Activated CD8-positive, alpha-beta T cell treated with anti-CD3 and anti-CD28 coated beads for 36 hours (primary cell): ENCODE data around the gene CMIP. TPM values are rescaled to one million over a fixed set of nuclear protein-coding genes. Genes with fewer than 3 reads are reported as not detected.
A peak's percentile ranks its signal among the peaks of the same experiment; 100 is the strongest.

Source experiments
- ATAC-seq: fragments of 200-7000 bp; cut with Tn5 transposase; one replicate; pipeline ENCODE4 v1.10.0; 2021; ENCODE audit warnings: mild to moderate bottlenecking, moderate library complexity
- CTCF ChIA-PET: fragments of 350-600 bp; sonication (Branson Sonifier 250); formaldehyde crosslinking; loops from one replicate; lab custom pipeline; 2021; ENCODE audit warnings: antibody characterized with exemption; lab: Charles Lee
- POLR2A ChIA-PET: fragments of 350-600 bp; sonication (Branson Sonifier 250); formaldehyde crosslinking; loops from one replicate; lab custom pipeline; 2021; ENCODE audit warnings: antibody characterized with exemption; lab: Charles Lee
- DNase-seq: peaks from one replicate; pipeline ENCODE4 v3.0.0-alpha.2; 2020
- H3K27ac Mint-ChIP-seq: one replicate; pipeline ENCODE4 v1.8.0; 2021; ENCODE audit warnings: mild to moderate bottlenecking, mixed read lengths
- H3K27me3 Mint-ChIP-seq: one replicate; pipeline ENCODE4 v1.8.0; 2021; ENCODE audit warnings: mixed read lengths
- H3K36me3 Mint-ChIP-seq: one replicate; pipeline ENCODE4 v1.8.0; 2021; ENCODE audit warnings: low read depth, mixed read lengths
- H3K4me1 Mint-ChIP-seq: one replicate; pipeline ENCODE4 v1.8.0; 2021; ENCODE audit warnings: low read depth, mixed read lengths
- H3K4me3 Mint-ChIP-seq: one replicate; pipeline ENCODE4 v1.8.0; 2021; ENCODE audit warnings: mild to moderate bottlenecking, moderate library complexity, mixed read lengths
- H3K9me3 Mint-ChIP-seq: one replicate; pipeline ENCODE4 v1.8.0; 2021; ENCODE audit warnings: mixed read lengths
- intact Hi-C: fragments of 100-400 bp; cut with micrococcal nuclease; formaldehyde crosslinking; loops from one replicate; pipeline ENCODE4 v1.10.0; 2022
- total RNA-seq, 2 experiments: library from RNA; stranded (reverse); gene quantifications; one replicate each; pipeline ENCODE4 v1.2.3, GENCODE V29; 2021
- TF ChIP-seq, protein P1 (sequence below): fragments of 200-600 bp; IDR thresholded peaks from one replicate; pipeline ENCODE4 v1.8.0; 2022; ENCODE audit warnings: antibody characterized with exemption, mild to moderate bottlenecking

Gene CMIP
- total RNA-seq, 2 experiments from 2014 or later, result 37.6 to 38.5 TPM

DNA sequence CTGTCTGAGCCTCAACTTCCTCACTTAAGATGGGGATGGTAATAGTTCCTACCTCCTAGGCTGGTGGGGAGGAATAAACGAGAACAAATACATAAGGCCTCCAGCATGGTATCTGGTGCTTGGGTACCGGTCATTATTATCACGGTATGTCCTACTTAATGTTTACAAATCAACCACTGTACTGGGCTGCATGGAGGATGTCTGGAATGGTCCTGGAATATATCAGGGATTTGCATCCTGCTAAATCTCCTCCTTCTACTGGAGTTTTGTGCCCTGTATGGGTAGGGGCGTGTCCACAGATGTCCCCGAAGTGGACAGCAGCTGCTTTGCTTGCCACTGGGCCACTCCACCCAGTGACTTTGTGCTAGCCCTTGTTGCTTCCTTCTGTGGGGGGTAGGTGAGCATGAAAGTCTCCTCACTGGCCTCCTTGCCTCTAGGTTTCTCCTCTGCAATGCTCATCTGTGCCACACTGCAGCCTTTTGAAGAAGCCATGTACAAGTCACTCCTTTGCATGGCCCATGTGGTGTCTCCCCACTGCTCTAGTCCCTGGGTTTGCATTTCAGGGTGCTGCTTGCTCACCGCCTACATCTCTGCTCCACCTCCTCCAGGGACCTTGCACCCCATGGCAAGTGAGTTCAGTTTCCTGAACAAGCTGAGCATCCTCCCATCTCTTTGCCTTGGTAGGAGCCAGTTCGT, 2.2 kb upstream of the CMIP start:
- peaks cover 30% of the 10 kb centered on the region for H3K4me1 Mint-ChIP-seq
- ChIA-PET CTCF (interaction anchor here (1.2 to 1.9 kb wide), 2 partner anchors 12 to 181 kb away, joined by 5 read pairs; no protein-coding TSS in a partner anchor), POLR2A (interaction anchor here (1.2 to 1.6 kb wide), 2 partner anchors 9 to 10 kb away, joined by 3 to 4 read pairs; no protein-coding TSS in a partner anchor)
- H3K9me3 Mint-ChIP-seq, result no peaks in the 10 kb centered on the region
- DNase-seq, result peak; percentile 39
- ATAC-seq, result no peak
- no peak overlapping the region for H3K27ac Mint-ChIP-seq
- H3K4me3 Mint-ChIP-seq, result no peak overlapping the region
- intact Hi-C loops, result no loop called here
- H3K36me3 Mint-ChIP-seq, result peaks cover 6% of the 10 kb centered on the region
- TF ChIP-seq, protein P1, sequence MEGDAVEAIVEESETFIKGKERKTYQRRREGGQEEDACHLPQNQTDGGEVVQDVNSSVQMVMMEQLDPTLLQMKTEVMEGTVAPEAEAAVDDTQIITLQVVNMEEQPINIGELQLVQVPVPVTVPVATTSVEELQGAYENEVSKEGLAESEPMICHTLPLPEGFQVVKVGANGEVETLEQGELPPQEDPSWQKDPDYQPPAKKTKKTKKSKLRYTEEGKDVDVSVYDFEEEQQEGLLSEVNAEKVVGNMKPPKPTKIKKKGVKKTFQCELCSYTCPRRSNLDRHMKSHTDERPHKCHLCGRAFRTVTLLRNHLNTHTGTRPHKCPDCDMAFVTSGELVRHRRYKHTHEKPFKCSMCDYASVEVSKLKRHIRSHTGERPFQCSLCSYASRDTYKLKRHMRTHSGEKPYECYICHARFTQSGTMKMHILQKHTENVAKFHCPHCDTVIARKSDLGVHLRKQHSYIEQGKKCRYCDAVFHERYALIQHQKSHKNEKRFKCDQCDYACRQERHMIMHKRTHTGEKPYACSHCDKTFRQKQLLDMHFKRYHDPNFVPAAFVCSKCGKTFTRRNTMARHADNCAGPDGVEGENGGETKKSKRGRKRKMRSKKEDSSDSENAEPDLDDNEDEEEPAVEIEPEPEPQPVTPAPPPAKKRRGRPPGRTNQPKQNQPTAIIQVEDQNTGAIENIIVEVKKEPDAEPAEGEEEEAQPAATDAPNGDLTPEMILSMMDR, result no peak
- peaks cover 2% of the 10 kb centered on the region for H3K27me3 Mint-ChIP-seq

GRCh38 chr16:81442916-81443687, 1.5 kb upstream of the CMIP start:
- peak overlapping the region; percentile 84 for H3K27ac Mint-ChIP-seq
- CTCF ChIA-PET, result interaction anchor here (1.2 to 1.9 kb wide), 2 partner anchors 13 to 180 kb away, joined by 5 read pairs; no protein-coding TSS in a partner anchor
- peaks cover 6% of the 10 kb centered on the region for H3K36me3 Mint-ChIP-seq
- peaks cover 2% of the 10 kb centered on the region for H3K27me3 Mint-ChIP-seq
- intact Hi-C loops, result no loop called here
- H3K4me1 Mint-ChIP-seq, result peaks cover 33% of the 10 kb centered on the region
- ATAC-seq, result no peak
- POLR2A ChIA-PET, result interaction anchor here (1.2 kb wide), 1 partner anchor 10 kb away, joined by 3 read pairs; no protein-coding TSS in a partner anchor
- DNase-seq, result no peak
- no peaks in the 10 kb centered on the region for H3K9me3 Mint-ChIP-seq
- TF ChIP-seq, protein P1, result no peak
- peak overlapping the region; percentile 67 for H3K4me3 Mint-ChIP-seq

GRCh38 chr16:81443688-81444447, 740 bp upstream of the CMIP start:
- intact Hi-C loops, result no loop called here
- TF ChIP-seq, protein P1, result no peak
- CTCF ChIA-PET, result interaction anchor here (1.2 to 1.9 kb wide), 2 partner anchors 14 to 179 kb away, joined by 5 read pairs; no protein-coding TSS in a partner anchor
- Mint-ChIP-seq H3K9me3 (no peaks in the 10 kb centered on the region), H3K4me3 (peak overlapping the region; percentile 67), H3K4me1 (peaks cover 36% of the 10 kb centered on the region), H3K27me3 (peaks cover 2% of the 10 kb centered on the region), H3K36me3 (peaks cover 6% of the 10 kb centered on the region), H3K27ac (peak overlapping the region; percentile 84)
- no peak for ATAC-seq
- DNase-seq, result peak; percentile 20
- POLR2A ChIA-PET, result interaction anchor here (1.2 kb wide), 1 partner anchor 10 kb away, joined by 3 read pairs; no protein-coding TSS in a partner anchor

DNA sequence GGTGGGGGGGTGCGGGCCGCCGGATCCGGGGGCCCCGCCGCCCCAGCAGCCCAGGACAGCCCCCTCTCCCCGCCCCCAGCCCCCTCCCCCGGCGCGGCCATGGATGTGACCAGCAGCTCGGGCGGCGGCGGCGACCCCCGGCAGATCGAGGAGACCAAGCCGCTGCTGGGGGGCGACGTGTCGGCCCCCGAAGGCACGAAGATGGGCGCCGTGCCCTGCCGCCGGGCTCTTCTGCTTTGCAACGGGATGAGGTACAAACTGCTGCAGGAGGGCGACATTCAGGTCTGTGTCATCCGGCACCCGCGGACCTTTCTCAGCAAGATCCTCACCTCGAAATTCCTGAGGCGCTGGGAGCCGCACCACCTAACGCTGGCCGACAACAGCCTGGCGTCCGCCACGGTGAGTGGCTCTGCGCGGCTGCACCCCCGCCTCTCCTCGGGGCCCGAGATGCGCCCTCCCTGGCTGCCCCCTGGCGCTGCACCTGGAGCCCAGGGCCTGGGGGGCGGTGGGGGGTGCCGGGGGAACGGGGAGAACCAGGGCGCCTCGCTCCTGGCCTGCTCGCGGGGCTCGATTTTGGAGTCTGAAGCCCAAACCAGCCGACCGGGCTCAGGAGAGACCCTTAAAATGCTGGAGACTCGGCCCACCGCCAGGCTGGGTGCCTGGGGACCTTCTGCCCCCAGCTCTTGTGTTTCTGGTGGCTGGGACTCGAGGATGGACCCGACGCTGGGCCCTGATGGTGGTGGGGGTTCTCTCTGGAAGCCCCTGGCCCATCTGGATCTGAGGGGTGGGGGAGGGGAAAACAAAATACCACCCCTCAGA, 744 bp downstream of the CMIP start:
- DNase-seq (peak; percentile 67), ATAC-seq (peak; percentile 48)
- intact Hi-C loops, result loop anchor here (5.0 kb wide), 1 partner anchor 77 kb away; no protein-coding TSS in a partner anchor
- TF ChIP-seq, protein P1, result peak; percentile 62
- ChIA-PET POLR2A (interaction anchor here (1.0 kb wide), 1 partner anchor 270 kb away, joined by 3 read pairs; no protein-coding TSS in a partner anchor), CTCF (no interaction called here)
- Mint-ChIP-seq H3K4me1 (peaks cover 51% of the 10 kb centered on the region), H3K9me3 (peaks cover 2% of the 10 kb centered on the region), H3K27ac (peak overlapping the region; percentile 88), H3K4me3 (peak overlapping the region; percentile 87), H3K36me3 (peaks cover 13% of the 10 kb centered on the region), H3K27me3 (peaks cover 2% of the 10 kb centered on the region)
